Anterior cingulate cortex (tissue), 58 donors: ENCODE results near the gene JOSD2.
A peak's percentile ranks its signal among the peaks of the same experiment; 100 is the strongest.
"Not testable (repeated sequence)": the region's sequence is repeated elsewhere in the genome, so short reads cannot be mapped to it uniquely, and the experiment has no call there.

Experiments
- DNase-seq, 58 donors: peaks; one replicate each; lab custom pipeline; 2025; lab: John Stamatoyannopoulos, UW

JOSD2 gene

GRCh38 chr19:50547385-50548190 lies 36.6 kb upstream of the JOSD2 start:
- peak in 29 of 58 donors; percentile 16 to 67 (median 41) for DNase-seq

GRCh38 chr19:50546527-50547221 lies 35.7 kb upstream of the JOSD2 start:
- peak in 7 of 58 donors; percentile 26 to 64 (median 50) for DNase-seq

GRCh38 chr19:50542943-50543342 lies 32.0 kb upstream of the JOSD2 start:
- no peak for DNase-seq

- peak in 55 of 58 donors; percentile 16 to 97 (median 78) for DNase-seq
These were observed 26.8 kb upstream of the JOSD2 start for GRCh38 chr19:50537769-50538230.

GRCh38 chr19:50537306-50537685 lies 26.3 kb upstream of the JOSD2 start:
- DNase-seq, result peak in 1 of 58 donors; percentile 62

- peak in 3 of 58 donors; percentile 26 to 47 (median 31) for DNase-seq
These were observed 25.8 kb upstream of the JOSD2 start for GRCh38 chr19:50536662-50537305.

GRCh38 chr19:50535672-50536187 lies 24.7 kb upstream of the JOSD2 start:
- DNase-seq, result no peak

- DNase-seq, result no peak
These were observed 23.5 kb upstream of the JOSD2 start for GRCh38 chr19:50534478-50534877.

- no peak for DNase-seq
These were observed 22.0 kb upstream of the JOSD2 start for GRCh38 chr19:50532952-50533351.

- DNase-seq, result peak in 14 of 58 donors; percentile 9 to 79 (median 30)
These were observed 20.2 kb upstream of the JOSD2 start for GRCh38 chr19:50531171-50531612.

- not testable (repeated sequence) for DNase-seq
These were observed 17.1 kb upstream of the JOSD2 start for GRCh38 chr19:50528052-50528451.

- no peak for DNase-seq
These were observed 11.9 kb upstream of the JOSD2 start for GRCh38 chr19:50522881-50523280.

GRCh38 chr19:50520822-50521465 lies 10.0 kb upstream of the JOSD2 start:
- DNase-seq, result peak in 1 of 58 donors; percentile 14

- DNase-seq, result no peak
These were observed 8.1 kb upstream of the JOSD2 start for GRCh38 chr19:50519006-50519575.

GRCh38 chr19:50518091-50519005 lies 7.4 kb upstream of the JOSD2 start:
- no peak for DNase-seq

- no peak for DNase-seq
These were observed 6.7 kb upstream of the JOSD2 start for GRCh38 chr19:50517704-50518075.

- no peak for DNase-seq
These were observed 6.1 kb upstream of the JOSD2 start for GRCh38 chr19:50516964-50517703.

GRCh38 chr19:50516456-50516855 lies 5.5 kb upstream of the JOSD2 start:
- DNase-seq, result no peak
